ENCODE measurements around the gene UCP3. TPM values are rescaled to one million over a fixed set of nuclear protein-coding genes. Genes with fewer than 3 reads are reported as not detected.

Gene UCP3
- total RNA-seq, 3 donors from 2014 or later (not counting 1 experiment from before 2014, with no cell fraction given) = 7.8 to 8.6 (median 8.5) TPM

- Histone ChIP-seq H3K27me3 (ENCODE audit: control insufficient read depth, insufficient read depth, low read length) (no peaks in the 10 kb centered on the region), H3K27ac (ENCODE audit: low read length) (peak overlapping the region; percentile 44), H3K4me1 (ENCODE audit: control insufficient read depth, insufficient read depth, low read length) (peaks cover 93% of the 10 kb centered on the region), H3K4me3 (ENCODE audit: low read length) (no peak overlapping the region), H3K9me3 (ENCODE audit: control insufficient read depth, insufficient read depth, low read length) (no peaks in the 10 kb centered on the region), H3K36me3 (ENCODE audit: control insufficient read depth, insufficient read depth, low read length) (peaks cover 33% of the 10 kb centered on the region)
- intact Hi-C loops (cut with micrococcal nuclease) = no loop called here
- H3K4me3 Mint-ChIP-seq = peak overlapping the region; percentile 73
- no peak for TF ChIP-seq CTCF (IDR thresholded peaks at IDR 0.05)
- peaks cover 21% of the 10 kb centered on the region for H3K36me3 Mint-ChIP-seq
- H3K27me3 Mint-ChIP-seq (ENCODE audit: low read depth in 2 of 2) = no peaks in the 10 kb centered on the region
- peak overlapping the region; percentile 97 to 99 for H3K27ac Mint-ChIP-seq
- H3K4me1 Mint-ChIP-seq = peaks cover 71 to 87% of the 10 kb centered on the region in 2 donors
- DNase-seq (peak in 1 of 2 donors; percentile 26), ATAC-seq (no peak)
- WGBS (ENCODE audit: insufficient coverage) = 100% methylated on average over 1 of the region's 1 CpG
- no peaks in the 10 kb centered on the region for H3K9me3 Mint-ChIP-seq
These were observed 36.7 kb downstream of the UCP3 start for GRCh38 chr11:73972187-73972586.

- Histone ChIP-seq H3K36me3 (ENCODE audit: control insufficient read depth, insufficient read depth, low read length) (peaks cover 24% of the 10 kb centered on the region), H3K27ac (ENCODE audit: low read length) (peak overlapping the region; percentile 63), H3K9me3 (ENCODE audit: control insufficient read depth, insufficient read depth, low read length) (no peaks in the 10 kb centered on the region), H3K4me3 (ENCODE audit: low read length) (no peak overlapping the region), H3K27me3 (ENCODE audit: control insufficient read depth, insufficient read depth, low read length) (no peaks in the 10 kb centered on the region), H3K4me1 (ENCODE audit: control insufficient read depth, insufficient read depth, low read length) (peaks cover 85% of the 10 kb centered on the region)
- ATAC-seq = no peak
- DNase-seq = peak in 1 of 2 donors; percentile 35
- Mint-ChIP-seq H3K27ac (peak overlapping the region; percentile 97 to 99), H3K4me1 (peaks cover 66 to 77% of the 10 kb centered on the region in 2 donors), H3K4me3 (no peak overlapping the region), H3K9me3 (no peaks in the 10 kb centered on the region), H3K36me3 (peaks cover 15% of the 10 kb centered on the region), H3K27me3 (ENCODE audit: low read depth in 2 of 2) (no peaks in the 10 kb centered on the region)
- TF ChIP-seq CTCF (IDR thresholded peaks at IDR 0.05) = no peak
- 65% methylated on average over 6 of the region's 6 CpGs for WGBS (ENCODE audit: insufficient coverage)
- intact Hi-C loops (cut with micrococcal nuclease) = no loop called here
These were observed 37.6 kb downstream of the UCP3 start for GRCh38 chr11:73971175-73971719.

- ATAC-seq (peak; percentile 63 to 78 (median 67)), DNase-seq (peak in 1 of 2 donors; percentile 59)
- peak overlapping the region; percentile 97 to 99 for H3K27ac Mint-ChIP-seq
- H3K27me3 Mint-ChIP-seq (ENCODE audit: low read depth in 2 of 2) = no peaks in the 10 kb centered on the region
- H3K36me3 Mint-ChIP-seq = peaks cover 10% of the 10 kb centered on the region
- Histone ChIP-seq H3K27ac (ENCODE audit: low read length) (peak overlapping the region; percentile 66), H3K4me1 (ENCODE audit: control insufficient read depth, insufficient read depth, low read length) (peaks cover 74% of the 10 kb centered on the region), H3K4me3 (ENCODE audit: low read length) (no peak overlapping the region), H3K27me3 (ENCODE audit: control insufficient read depth, insufficient read depth, low read length) (no peaks in the 10 kb centered on the region), H3K36me3 (ENCODE audit: control insufficient read depth, insufficient read depth, low read length) (peaks cover 13% of the 10 kb centered on the region), H3K9me3 (ENCODE audit: control insufficient read depth, insufficient read depth, low read length) (no peaks in the 10 kb centered on the region)
- H3K9me3 Mint-ChIP-seq = no peaks in the 10 kb centered on the region
- H3K4me3 Mint-ChIP-seq = peak overlapping the region; percentile 37
- H3K4me1 Mint-ChIP-seq = peaks cover 59 to 67% of the 10 kb centered on the region in 2 donors
- WGBS (ENCODE audit: insufficient coverage) = 58% methylated on average over 9 of the region's 13 CpGs
- intact Hi-C loops (cut with micrococcal nuclease) = no loop called here
- no peak for TF ChIP-seq CTCF (IDR thresholded peaks at IDR 0.05)
These were observed 38.7 kb downstream of the UCP3 start for GRCh38 chr11:73969991-73970800.
